ENCODE measurements around the gene TBX2.

TBX2 gene

GRCh38 chr17:61371606-61372005, 28.0 kb upstream of the TBX2 start:
- DNase-seq (ENCODE audit: low read depth) = no peak
- no peak for TF ChIP-seq CTCF (conservative IDR thresholded peaks at IDR 0.05; ENCODE audit: low read depth, low read length)
- no peak overlapping the region for H3K4me3 ChIP-seq (ENCODE audit: low read length)

GRCh38 chr17:61372436-61372835, 27.2 kb upstream of the TBX2 start:
- H3K4me3 ChIP-seq (ENCODE audit: low read length) = no peak overlapping the region
- no peak for DNase-seq (ENCODE audit: low read depth)

GRCh38 chr17:61376931-61377838, 22.5 kb upstream of the TBX2 start:
- no peak for DNase-seq (ENCODE audit: low read depth)
- TF ChIP-seq CTCF (conservative IDR thresholded peaks at IDR 0.05; ENCODE audit: low read depth, low read length) = no peak
- H3K4me3 ChIP-seq (ENCODE audit: low read length) = no peak overlapping the region

More at GRCh38 chr17:61372436-61372835, 27.2 kb upstream of the TBX2 start:
- no peak for TF ChIP-seq CTCF (conservative IDR thresholded peaks at IDR 0.05; ENCODE audit: low read depth, low read length)

- H3K4me3 ChIP-seq (ENCODE audit: low read length) = no peak overlapping the region
- TF ChIP-seq CTCF (conservative IDR thresholded peaks at IDR 0.05; ENCODE audit: low read depth, low read length) = no peak
- no peak for DNase-seq (ENCODE audit: low read depth)
Measured at GRCh38 chr17:61378658-61379456, 20.8 kb upstream of the TBX2 start.

GRCh38 chr17:61379457-61380216, 20.0 kb upstream of the TBX2 start:
- DNase-seq (ENCODE audit: low read depth) = no peak
- no peak overlapping the region for H3K4me3 ChIP-seq (ENCODE audit: low read length)
- TF ChIP-seq CTCF (conservative IDR thresholded peaks at IDR 0.05; ENCODE audit: low read depth, low read length) = no peak

- DNase-seq (ENCODE audit: low read depth) = no peak
- no peak for TF ChIP-seq CTCF (conservative IDR thresholded peaks at IDR 0.05; ENCODE audit: low read depth, low read length)
Measured at GRCh38 chr17:61380217-61380835, 19.3 kb upstream of the TBX2 start.

More at GRCh38 chr17:61380217-61380835, 19.3 kb upstream of the TBX2 start:
- no peak overlapping the region for H3K4me3 ChIP-seq (ENCODE audit: low read length)
